OCI-LY1 (cell line): Measurements from ENCODE around the gene ARIH2.

Source experiments
- CTCF ChIP-seq: fragments of 200-600 bp; sonication (generic), shearing (Covaris generic); IDR thresholded peaks from 2 replicates; pipeline ENCODE4 v1.5.1; 2017; ENCODE audit warnings: mild to moderate bottlenecking, antibody characterized with exemption, low read length, moderate library complexity, mixed read lengths
- EZH2 ChIP-seq: fragments of 200-600 bp; sonication (generic), shearing (Covaris generic); IDR thresholded peaks from 2 replicates; pipeline ENCODE4 v1.8.0; 2017; ENCODE audit warnings: borderline replicate concordance, mixed run types, mild to moderate bottlenecking, antibody characterized with exemption, low read length, moderate library complexity, mixed read lengths

GRCh38 chr3:49023775-49024174, 105.1 kb downstream of the ARIH2 start:
- TF ChIP-seq CTCF (no peak), EZH2 (no peak)
